NCI-H345 treated with DMSO at 0.1 percent for 48 hours (cell line): ENCODE data around the gene TOMM20L.

ENCODE experiments used
- DNase-seq: peaks from one replicate; lab custom pipeline; 2025; ENCODE audit not compliant: unreplicated experiment; lab: John Stamatoyannopoulos, UW

TOMM20L gene

DNA sequence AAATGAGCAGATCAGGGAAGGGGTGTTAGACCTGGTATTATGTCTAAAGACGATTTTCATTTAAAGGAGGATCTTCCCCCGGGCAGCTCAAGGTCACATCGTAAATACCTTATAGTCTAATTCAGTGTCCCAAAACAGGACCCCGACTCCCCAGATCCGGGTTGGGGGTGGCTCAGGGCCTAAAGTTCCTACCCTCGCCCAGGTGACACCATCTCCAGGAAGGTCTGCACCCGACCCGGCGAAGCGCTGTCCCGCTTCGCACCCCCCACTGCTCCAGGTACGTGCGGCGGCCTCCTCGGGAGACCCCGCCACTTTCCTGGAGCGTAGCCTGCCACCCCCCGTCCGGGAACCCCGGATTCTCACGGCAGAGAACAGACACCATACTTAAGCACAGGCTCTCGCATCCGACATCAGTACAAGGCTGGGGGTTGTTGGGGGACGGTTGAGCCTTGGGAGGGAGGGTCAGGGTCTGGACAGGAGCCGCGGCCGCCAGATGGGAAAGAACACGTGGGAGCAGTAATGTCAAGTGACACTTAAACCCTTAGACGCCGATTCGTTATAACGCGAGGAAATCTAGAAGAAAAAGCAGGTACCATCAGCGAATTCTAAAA, 31.0 kb downstream of the TOMM20L start:
- DNase-seq: peak; percentile 80

DNA sequence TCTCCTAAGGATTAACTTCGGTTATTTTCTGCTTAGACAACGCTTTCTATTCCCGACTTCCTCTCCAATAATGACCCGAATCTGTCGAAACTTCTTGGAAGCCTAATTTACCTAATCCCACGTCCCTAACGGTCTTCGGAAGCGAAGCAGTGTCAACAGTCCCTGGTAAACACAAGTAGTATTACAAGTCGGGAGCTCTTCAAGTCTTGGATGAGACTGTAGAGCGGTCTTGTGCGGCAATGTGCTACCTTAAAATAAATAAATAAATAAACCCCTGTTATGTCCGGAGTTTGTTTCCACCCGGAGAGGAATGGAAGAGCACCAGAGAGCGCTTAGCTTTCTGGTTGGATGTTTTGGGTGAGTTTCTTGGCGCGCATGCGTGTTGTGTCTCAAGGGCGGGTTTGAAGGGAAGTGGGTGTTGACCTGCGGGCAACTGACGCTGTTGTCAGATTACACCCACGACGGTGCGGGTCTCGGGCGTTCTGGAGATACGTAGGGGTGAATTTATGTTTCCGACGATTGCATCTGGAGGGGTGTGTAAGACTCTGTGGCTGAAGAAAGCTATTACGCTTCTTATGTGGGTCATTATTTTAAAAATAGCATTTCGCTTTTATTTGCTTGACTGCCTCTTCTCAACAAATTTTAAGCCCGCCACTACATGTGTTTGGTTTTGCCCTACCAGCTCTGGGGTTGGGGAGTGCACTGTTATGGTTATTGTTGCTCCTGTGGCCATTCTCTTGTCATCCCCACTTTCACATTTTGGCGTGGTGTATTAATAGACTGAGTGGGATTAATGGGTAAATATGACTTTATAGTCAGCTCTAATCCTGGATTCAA, 31.8 kb downstream of the TOMM20L start, which contains the start of the genes KIAA0586 and TIMM9:
Gene KIAA0586 (plus strand): TSS at position 439 of the 837 bp plus-strand sequence. CDS start 546 bp downstream, outside the sequence.
Gene TIMM9 (minus strand): TSS at position 251 of the 837 bp plus-strand sequence. CDS start 15,586 bp downstream, outside the sequence.
- peak; percentile 97 for DNase-seq

DNA sequence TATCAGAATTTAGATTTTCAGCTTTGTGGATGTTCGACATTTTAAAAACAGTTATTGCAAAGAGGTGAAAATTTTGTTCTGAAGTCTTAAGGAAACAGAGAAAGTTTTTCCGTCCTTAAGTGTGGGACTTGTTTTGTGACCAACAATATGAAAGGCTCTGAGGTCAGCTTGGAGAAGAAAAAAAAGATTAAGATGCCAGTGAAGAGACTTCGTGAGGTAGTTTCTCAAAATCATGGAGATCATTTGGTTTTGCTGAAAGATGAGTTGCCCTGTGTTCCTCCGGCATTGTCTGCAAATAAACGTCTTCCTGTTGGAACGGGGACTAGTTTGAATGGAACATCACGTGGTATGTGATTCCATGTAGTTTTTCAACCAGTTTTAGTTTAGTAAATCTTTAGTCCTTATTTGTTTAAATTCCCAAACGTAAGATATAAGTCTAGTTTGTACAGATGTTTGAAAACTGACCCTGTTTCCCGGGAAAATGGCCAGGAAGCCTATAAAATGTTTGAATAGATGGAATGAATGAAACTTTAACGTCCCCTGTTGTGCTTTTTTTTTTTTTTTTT, 32.5 kb downstream of the TOMM20L start:
- peak; percentile 47 for DNase-seq

DNA sequence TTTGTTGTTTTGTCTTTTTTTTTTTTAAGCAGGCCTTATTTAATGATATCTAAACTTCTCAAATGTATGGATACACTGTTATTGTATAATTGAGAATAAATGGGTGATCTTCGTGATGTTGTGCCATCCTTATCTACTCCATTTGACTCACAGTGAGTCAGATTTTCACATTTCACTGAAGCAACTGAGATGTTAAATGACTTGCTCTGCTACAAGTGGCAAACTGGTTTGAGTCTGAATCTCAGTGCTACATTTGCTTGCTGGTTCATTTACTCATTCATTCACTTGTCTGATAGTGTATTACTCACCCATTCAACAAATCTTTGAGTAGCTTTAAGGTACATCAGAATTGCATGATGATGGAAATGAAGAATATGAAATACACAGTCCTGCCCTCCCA, 34.4 kb downstream of the TOMM20L start:
- DNase-seq: no peak

DNA sequence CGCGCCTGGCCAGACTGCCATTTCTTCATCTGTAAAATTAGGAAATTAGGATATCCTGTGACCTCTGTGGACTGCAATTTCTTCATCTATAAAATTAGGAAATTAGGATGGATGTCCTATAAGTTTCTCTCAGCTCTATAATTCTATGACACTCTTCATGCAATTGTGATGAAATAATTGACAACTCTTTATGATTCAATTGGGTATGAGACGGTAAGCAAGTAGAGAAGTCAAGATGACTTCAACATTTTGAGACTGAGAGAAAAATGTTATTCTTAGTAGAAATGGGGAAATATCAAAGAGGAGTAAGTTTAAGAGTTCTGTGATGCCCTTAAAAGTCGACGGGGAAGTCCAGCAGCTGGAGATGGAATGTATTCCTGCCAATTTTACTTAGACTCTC, 43.7 kb downstream of the TOMM20L start:
- DNase-seq: no peak

DNA sequence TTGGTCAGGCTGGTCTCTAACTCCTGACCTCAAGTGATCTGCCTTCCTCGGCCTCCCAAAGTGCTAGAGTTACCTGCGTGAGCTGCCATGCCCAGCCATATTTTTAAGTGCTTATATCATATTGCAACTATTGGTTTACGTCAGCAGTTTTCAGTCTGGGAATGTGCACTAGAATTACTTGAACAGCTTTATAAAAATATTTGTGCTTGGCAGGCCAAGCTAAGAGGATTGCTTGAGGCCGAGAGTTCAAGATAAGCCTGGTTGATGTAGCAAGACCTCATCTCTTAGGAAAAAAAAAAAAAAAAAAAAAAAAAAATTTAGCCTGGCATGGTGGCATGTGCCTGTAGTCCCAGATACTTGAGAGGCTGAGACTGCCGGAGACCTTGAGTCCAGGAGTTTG, 48.9 kb downstream of the TOMM20L start:
- DNase-seq: no peak

DNA sequence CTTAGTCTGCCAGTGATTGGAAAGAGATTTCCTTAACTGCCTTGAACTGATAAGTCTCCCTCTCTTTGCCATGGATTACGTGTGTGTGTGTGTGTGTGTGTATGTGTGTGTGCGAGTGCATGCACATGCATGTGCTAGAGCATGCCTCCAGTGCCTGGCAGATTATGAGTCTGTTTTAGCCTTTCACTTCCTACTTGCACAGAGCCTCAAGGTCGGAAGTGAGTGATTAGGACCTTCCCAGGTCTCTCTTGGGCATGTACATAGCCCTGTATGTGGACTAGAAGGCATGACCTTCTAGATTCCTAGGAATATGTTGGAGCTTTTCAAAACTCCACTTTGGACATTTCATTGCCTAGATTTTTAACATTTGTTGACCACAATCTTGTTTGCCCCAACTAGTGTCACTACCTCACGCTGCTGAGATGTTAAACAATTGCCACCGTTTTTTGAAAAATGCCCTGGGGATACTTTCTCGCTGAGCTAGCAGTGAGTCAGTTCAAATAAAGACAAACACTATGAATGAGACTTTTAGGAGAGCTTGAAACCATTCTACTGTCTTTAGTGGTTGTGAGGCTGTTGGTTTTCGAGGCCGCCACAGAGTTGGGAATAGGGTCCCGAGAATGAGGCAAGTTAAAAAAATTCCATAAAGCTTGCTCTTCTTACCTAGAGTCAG, 60.0 kb downstream of the TOMM20L start:
- DNase-seq: no peak
